ENCODE measurements around the gene PCDH8.

PCDH8 gene

DNA sequence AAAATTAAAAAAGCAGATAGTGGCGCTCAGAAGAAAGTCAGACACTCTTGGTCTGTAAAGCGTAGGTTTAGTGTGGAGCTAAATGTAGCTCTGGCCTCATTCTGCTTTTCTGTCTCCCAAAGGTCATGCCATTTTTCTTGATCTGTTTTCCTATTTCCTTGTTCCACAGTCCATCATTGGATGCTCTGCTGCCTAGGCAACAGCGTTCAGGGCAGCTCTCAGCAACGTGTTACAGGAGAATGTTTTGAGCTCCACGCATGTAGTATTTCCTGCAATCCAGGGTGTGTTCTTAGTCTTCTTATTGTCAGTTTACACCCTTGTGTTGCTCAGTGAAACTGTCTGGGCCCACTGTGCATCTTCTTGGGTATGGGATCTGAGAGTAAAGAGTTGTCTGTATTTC lies 46.0 kb upstream of the PCDH8 start:
- Histone ChIP-seq H3K79me2 (ENCODE audit: insufficient read depth, low read length) (no peaks in the 10 kb centered on the region), H3F3A (ENCODE audit: low read depth) (no peaks in the 10 kb centered on the region), H3K9ac (ENCODE audit: low read depth, low read length, poor library complexity, severe bottlenecking) (no peak overlapping the region), H3K4me3 (ENCODE audit: low read length, poor library complexity, severe bottlenecking) (no peak overlapping the region), H3K9me3 (ENCODE audit: insufficient read depth, low read depth, low read length) (no peaks in the 10 kb centered on the region), H3K4me2 (ENCODE audit: low read depth, low read length, poor library complexity, severe bottlenecking) (no peak overlapping the region), H3K9me2 (replicated peaks; ENCODE audit: low read depth, low read length) (no peaks in the 10 kb centered on the region), H4K20me1 (ENCODE audit: insufficient read depth, low read length, poor library complexity, severe bottlenecking) (no peaks in the 10 kb centered on the region), H3K27me3 (ENCODE audit: insufficient read depth, low read length, poor library complexity, severe bottlenecking) (no peaks in the 10 kb centered on the region), H3K36me3 (ENCODE audit: insufficient read depth, low read length) (no peaks in the 10 kb centered on the region), H2AFZ (ENCODE audit: low read length) (no peak overlapping the region), H3K4me1 (ENCODE audit: insufficient read depth, low read length, poor library complexity, severe bottlenecking) (no peaks in the 10 kb centered on the region)
- TF ChIP-seq, protein P1, sequence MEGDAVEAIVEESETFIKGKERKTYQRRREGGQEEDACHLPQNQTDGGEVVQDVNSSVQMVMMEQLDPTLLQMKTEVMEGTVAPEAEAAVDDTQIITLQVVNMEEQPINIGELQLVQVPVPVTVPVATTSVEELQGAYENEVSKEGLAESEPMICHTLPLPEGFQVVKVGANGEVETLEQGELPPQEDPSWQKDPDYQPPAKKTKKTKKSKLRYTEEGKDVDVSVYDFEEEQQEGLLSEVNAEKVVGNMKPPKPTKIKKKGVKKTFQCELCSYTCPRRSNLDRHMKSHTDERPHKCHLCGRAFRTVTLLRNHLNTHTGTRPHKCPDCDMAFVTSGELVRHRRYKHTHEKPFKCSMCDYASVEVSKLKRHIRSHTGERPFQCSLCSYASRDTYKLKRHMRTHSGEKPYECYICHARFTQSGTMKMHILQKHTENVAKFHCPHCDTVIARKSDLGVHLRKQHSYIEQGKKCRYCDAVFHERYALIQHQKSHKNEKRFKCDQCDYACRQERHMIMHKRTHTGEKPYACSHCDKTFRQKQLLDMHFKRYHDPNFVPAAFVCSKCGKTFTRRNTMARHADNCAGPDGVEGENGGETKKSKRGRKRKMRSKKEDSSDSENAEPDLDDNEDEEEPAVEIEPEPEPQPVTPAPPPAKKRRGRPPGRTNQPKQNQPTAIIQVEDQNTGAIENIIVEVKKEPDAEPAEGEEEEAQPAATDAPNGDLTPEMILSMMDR (conservative IDR thresholded peaks at IDR 0.05; ENCODE audit: low read length) = no peak
- TF ChIP-seq EZH2phosphoT487 (IDR thresholded peaks at IDR 0.05; ENCODE audit: borderline replicate concordance) = no peak

DNA sequence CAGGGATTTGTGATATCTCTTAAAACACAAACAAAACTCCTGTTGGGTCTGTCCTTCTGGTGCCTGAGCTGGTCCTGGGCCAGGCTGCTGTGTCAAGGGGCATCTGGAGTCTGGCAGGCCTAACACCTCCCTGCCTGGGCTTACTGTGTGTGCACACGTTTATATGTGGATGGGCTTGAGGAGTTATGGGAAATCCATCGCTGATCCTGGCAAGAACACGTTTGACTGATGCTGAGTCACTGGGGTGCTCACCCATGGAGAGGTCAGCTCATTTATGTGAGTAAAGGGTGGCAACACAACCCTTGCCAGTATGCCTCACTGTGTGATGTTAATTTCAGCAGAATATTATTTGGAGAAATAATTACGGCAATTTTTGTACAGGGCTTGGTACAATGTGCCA lies 44.5 kb upstream of the PCDH8 start:
- H3K4me2 ChIP-seq (ENCODE audit: low read depth, low read length, poor library complexity, severe bottlenecking) = no peak overlapping the region
- H3K36me3 ChIP-seq (ENCODE audit: insufficient read depth, low read length) = no peaks in the 10 kb centered on the region
- no peaks in the 10 kb centered on the region for H3K9me3 ChIP-seq (ENCODE audit: insufficient read depth, low read depth, low read length)
- no peak overlapping the region for H3K4me3 ChIP-seq (ENCODE audit: low read length, poor library complexity, severe bottlenecking)
- no peaks in the 10 kb centered on the region for H3F3A ChIP-seq (ENCODE audit: low read depth)
- no peaks in the 10 kb centered on the region for H3K79me2 ChIP-seq (ENCODE audit: insufficient read depth, low read length)
- H3K9ac ChIP-seq (ENCODE audit: low read depth, low read length, poor library complexity, severe bottlenecking) = no peak overlapping the region
- H2AFZ ChIP-seq (ENCODE audit: low read length) = no peak overlapping the region
- no peaks in the 10 kb centered on the region for H3K4me1 ChIP-seq (ENCODE audit: insufficient read depth, low read length, poor library complexity, severe bottlenecking)
- no peaks in the 10 kb centered on the region for H3K9me2 ChIP-seq (replicated peaks; ENCODE audit: low read depth, low read length)
- TF ChIP-seq, protein P1 (conservative IDR thresholded peaks at IDR 0.05; ENCODE audit: low read length) = no peak
- TF ChIP-seq EZH2phosphoT487 (IDR thresholded peaks at IDR 0.05; ENCODE audit: borderline replicate concordance) = no peak
- H4K20me1 ChIP-seq (ENCODE audit: insufficient read depth, low read length, poor library complexity, severe bottlenecking) = no peaks in the 10 kb centered on the region
- no peaks in the 10 kb centered on the region for H3K27me3 ChIP-seq (ENCODE audit: insufficient read depth, low read length, poor library complexity, severe bottlenecking)

DNA sequence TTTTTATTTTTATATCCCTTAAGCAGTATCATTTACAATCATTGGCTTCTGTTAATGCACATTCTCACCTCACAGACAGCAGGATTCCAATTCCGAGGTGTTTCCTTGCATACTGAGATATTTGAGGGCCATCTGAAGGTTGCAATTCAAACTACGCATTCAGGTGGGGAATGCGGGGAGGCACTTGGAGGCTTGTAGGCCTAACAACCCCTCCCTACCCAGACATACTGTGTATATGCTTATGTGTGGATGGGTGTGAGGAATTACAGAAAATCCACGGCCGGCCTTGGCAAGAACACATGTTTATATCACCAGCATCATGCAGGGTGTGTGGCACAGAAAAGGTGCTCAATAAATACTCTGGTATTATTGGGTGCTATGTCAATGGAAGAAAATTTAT lies 43.3 kb upstream of the PCDH8 start:
- TF ChIP-seq, protein P1 (conservative IDR thresholded peaks at IDR 0.05; ENCODE audit: low read length) = no peak
- no peak for TF ChIP-seq EZH2phosphoT487 (IDR thresholded peaks at IDR 0.05; ENCODE audit: borderline replicate concordance)
- Histone ChIP-seq H3K4me1 (ENCODE audit: insufficient read depth, low read length, poor library complexity, severe bottlenecking) (no peaks in the 10 kb centered on the region), H3K4me2 (ENCODE audit: low read depth, low read length, poor library complexity, severe bottlenecking) (no peak overlapping the region), H3F3A (ENCODE audit: low read depth) (no peaks in the 10 kb centered on the region), H3K36me3 (ENCODE audit: insufficient read depth, low read length) (no peaks in the 10 kb centered on the region), H3K9me2 (replicated peaks; ENCODE audit: low read depth, low read length) (no peaks in the 10 kb centered on the region), H2AFZ (ENCODE audit: low read length) (no peak overlapping the region), H3K9ac (ENCODE audit: low read depth, low read length, poor library complexity, severe bottlenecking) (no peak overlapping the region), H3K27me3 (ENCODE audit: insufficient read depth, low read length, poor library complexity, severe bottlenecking) (no peaks in the 10 kb centered on the region), H3K4me3 (ENCODE audit: low read length, poor library complexity, severe bottlenecking) (no peak overlapping the region), H3K79me2 (ENCODE audit: insufficient read depth, low read length) (no peaks in the 10 kb centered on the region), H4K20me1 (ENCODE audit: insufficient read depth, low read length, poor library complexity, severe bottlenecking) (no peaks in the 10 kb centered on the region), H3K9me3 (ENCODE audit: insufficient read depth, low read depth, low read length) (no peaks in the 10 kb centered on the region)

Data from Loucy (cell line).